HG02870 (cell line): ENCODE measurements around the gene CLEC17A.

Source experiments
- ATAC-seq: cut with Tn5 transposase; IDR thresholded peaks from one replicate; pipeline ENCODE4 v1.9.1; 2021; ENCODE audit warnings: mild to moderate bottlenecking, moderate library complexity; ENCODE audit not compliant: unreplicated experiment

The CLEC17A gene

GRCh38 chr19:14649020-14649419 is 66.1 kb downstream of the CLEC17A start:
- no peak for ATAC-seq

GRCh38 chr19:14650161-14650560 is 67.3 kb downstream of the CLEC17A start:
- ATAC-seq = no peak

GRCh38 chr19:14654786-14655560 is 72.1 kb downstream of the CLEC17A start:
- no peak for ATAC-seq

DNA sequence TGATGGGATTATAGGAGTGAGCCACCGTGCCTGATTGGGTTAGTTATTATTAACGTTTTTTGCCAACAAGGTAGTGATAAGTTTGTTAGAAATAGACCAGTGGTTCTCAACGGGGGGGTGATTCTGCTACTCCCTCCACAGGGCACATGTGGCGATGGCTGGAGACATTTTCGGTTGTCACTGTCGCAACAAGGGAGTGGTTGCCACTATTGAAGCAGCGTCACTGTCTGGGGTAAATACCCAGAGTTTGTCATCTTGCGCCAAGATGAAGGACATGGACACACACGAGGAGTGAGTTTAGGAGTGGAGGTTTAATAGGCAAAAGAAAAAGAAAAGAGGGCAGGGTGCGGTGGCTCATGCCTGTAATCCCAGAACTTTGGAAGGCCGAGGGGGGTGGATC is 72.8 kb downstream of the CLEC17A start:
- ATAC-seq = no peak

DNA sequence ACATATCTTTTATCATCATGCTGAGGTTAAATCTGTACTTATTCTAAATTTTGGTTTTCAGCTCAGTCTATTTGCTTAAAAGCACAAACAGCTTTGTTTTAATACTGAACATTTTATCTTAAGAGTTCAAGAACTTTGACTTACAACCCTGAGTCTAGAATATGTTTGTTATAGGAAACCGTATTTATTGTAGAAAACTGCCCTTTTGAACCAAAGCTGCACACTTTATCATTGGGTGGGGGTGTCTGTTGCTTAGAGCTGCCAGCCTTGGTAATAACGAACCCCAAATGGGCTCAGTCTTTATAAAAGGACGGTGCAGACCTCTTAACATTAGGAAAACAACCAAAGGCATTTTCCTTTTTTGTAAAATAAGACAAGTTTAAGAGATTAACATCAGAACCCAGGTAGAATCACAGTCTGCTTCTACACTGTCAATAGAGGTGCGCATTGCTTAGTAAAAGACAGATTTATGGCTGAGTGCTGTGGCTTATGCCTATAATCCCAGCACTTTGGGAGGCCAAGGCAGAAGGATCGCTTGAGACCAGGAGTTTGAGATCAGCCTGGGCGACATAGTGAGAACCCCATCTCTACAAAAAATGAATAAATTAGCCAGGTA is 77.1 kb downstream of the CLEC17A start:
- no peak for ATAC-seq

DNA sequence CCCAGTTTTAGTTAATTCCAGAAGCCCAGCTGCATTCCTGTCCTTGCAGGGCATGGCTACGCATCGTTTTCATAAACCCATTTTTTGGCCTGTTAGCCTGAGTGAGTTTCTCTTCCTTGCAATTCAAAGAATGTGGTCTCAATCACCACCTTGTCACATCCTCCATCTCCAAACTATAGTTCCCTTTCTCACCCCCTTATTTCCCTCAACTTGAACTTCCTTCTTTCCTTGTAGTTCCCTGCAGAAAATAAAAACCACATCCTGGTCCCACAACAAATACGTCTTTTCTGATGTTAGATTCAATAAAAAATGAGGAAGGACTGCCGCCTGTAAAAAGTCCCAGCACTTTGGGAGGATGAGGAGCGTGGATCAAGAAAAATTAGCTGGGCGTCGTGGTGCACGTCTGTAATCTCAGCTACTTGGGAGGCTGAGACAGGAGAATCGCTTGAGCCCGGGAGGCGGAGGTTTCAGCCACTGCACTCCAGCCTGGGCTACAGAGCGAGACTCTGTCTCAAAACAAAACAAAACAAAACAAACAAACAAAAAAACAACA is 78.6 kb downstream of the CLEC17A start:
- ATAC-seq = no peak
